Endothelial cell of umbilical vein (primary cell): ENCODE data around the gene HLX. TPM values are rescaled to one million over a fixed set of nuclear protein-coding genes. Genes with fewer than 3 reads are reported as not detected.

Experiments used
- BruUV-seq: library from RNA; stranded (reverse); fragments of 400-500 nt; replicated peaks from 2 replicates; lab custom pipeline; 2021; lab: Mats Ljungman, UMichigan
- CTCF ChIA-PET: fragments of 300-600, 350-600 bp; sonication (Branson Sonifier 250); formaldehyde crosslinking; loops from one replicate; lab custom pipeline; 2021; ENCODE audit warnings: antibody characterized with exemption, inconsistent platforms; lab: Charles Lee
- POLR2A ChIA-PET: fragments of 300-600, 350-600 bp; sonication (Branson Sonifier 250); formaldehyde crosslinking; loops from one replicate; lab custom pipeline; 2021; ENCODE audit warnings: antibody characterized with exemption, inconsistent platforms; lab: Charles Lee
- DNase-seq: peaks from one replicate; pipeline ENCODE4 v3.0.0-alpha.2; 2011; ENCODE audit warnings: low read depth, low spot score
- FAIRE-seq: peaks from 2 replicates; lab custom pipeline; 2011; peaks lifted over from hg19 to GRCh38; lab: Jason Lieb, UNC
- H2AFZ ChIP-seq: 2 replicates; pipeline ENCODE4 v1.6.0; 2012; ENCODE audit warnings: low read depth, low read length, control low read depth, inconsistent platforms
- H3K27ac ChIP-seq: 2 replicates; pipeline ENCODE4 v1.5.1; 2011; ENCODE audit warnings: low read depth, mild to moderate bottlenecking, control low read depth, low read length, moderate library complexity; ENCODE audit not compliant: insufficient read depth
- H3K27me3 ChIP-seq, 2 experiments: 2 replicates each; pipeline versions ENCODE4 v1.6.0 to v1.6.1; 2011; ENCODE audit warnings: low read length in 2 of 2, mixed read lengths in 1 of 2; ENCODE audit not compliant: control insufficient read depth in 2 of 2, insufficient read depth in 2 of 2
- H3K36me3 ChIP-seq, 2 experiments: 2 replicates in 1 of 2; 3 replicates in 1 of 2; pipeline ENCODE4 v1.5.1; 2011; ENCODE audit warnings: low read length in 2 of 2, mild to moderate bottlenecking in 1 of 2, moderate library complexity in 1 of 2; ENCODE audit not compliant: control insufficient read depth in 2 of 2, insufficient read depth in 2 of 2; ENCODE audit errors: extremely low read depth in 1 of 2
- H3K4me1 ChIP-seq: 3 replicates; pipeline ENCODE4 v1.5.1; 2011; ENCODE audit warnings: mild to moderate bottlenecking, low read length; ENCODE audit not compliant: control insufficient read depth, insufficient read depth; ENCODE audit errors: extremely low read depth
- H3K4me2 ChIP-seq: 2 replicates; pipeline ENCODE4 v1.6.1; 2011; ENCODE audit warnings: low read length, control low read depth, mixed read lengths; ENCODE audit not compliant: insufficient read depth
- H3K4me3 ChIP-seq, 3 experiments: fragments of 200-600 bp in 1 of 3; sonication (generic), shearing (Covaris generic) in 1 of 3; replicated peaks in 1 of 3; 2 replicates each; pipeline ENCODE4 v1.5.1; 2011 to 2016; ENCODE audit warnings: control low read depth in 3 of 3, low read length in 3 of 3, mild to moderate bottlenecking in 2 of 3, inconsistent platforms in 1 of 3, low read depth in 1 of 3, moderate library complexity in 1 of 3; ENCODE audit not compliant: insufficient read depth in 1 of 3
- H3K79me2 ChIP-seq: 2 replicates; pipeline ENCODE4 v1.6.0; 2012; ENCODE audit warnings: low read length, inconsistent platforms; ENCODE audit not compliant: control insufficient read depth, insufficient read depth
- H3K9ac ChIP-seq: replicated peaks from 2 replicates; pipeline ENCODE3; 2011; ENCODE audit warnings: low read length, control low read depth; ENCODE audit not compliant: insufficient read depth; ENCODE audit errors: extremely low read depth
- H3K9me1 ChIP-seq: replicated peaks from 3 replicates; pipeline ENCODE4 v1.6.0; 2011; ENCODE audit warnings: mild to moderate bottlenecking, low read length; ENCODE audit not compliant: control insufficient read depth, insufficient read depth; ENCODE audit errors: extremely low read depth
- H3K9me3 ChIP-seq: replicated peaks from 2 replicates; pipeline ENCODE4 v1.5.1; 2012; ENCODE audit warnings: low read length, inconsistent platforms; ENCODE audit not compliant: control insufficient read depth, insufficient read depth
- H4K20me1 ChIP-seq: replicated peaks from 2 replicates; pipeline ENCODE3; 2011; ENCODE audit warnings: mild to moderate bottlenecking, low read length; ENCODE audit not compliant: control insufficient read depth, insufficient read depth; ENCODE audit errors: extremely low read depth
- EZH2 ChIP-seq: IDR thresholded peaks from 2 replicates; pipeline ENCODE4 v1.6.1; 2012; ENCODE audit warnings: borderline replicate concordance, low read depth, mild to moderate bottlenecking, moderate library complexity, low read length, inconsistent platforms; ENCODE audit not compliant: severe bottlenecking
- FOS ChIP-seq: IDR thresholded peaks from 2 replicates; pipeline ENCODE4 v1.6.1; 2011; ENCODE audit warnings: mild to moderate bottlenecking, low read length, moderate library complexity, borderline replicate concordance; ENCODE audit not compliant: insufficient read depth
- GATA2 ChIP-seq: IDR thresholded peaks from 2 replicates; pipeline ENCODE4 v1.7.0; 2011; ENCODE audit warnings: low read depth, mild to moderate bottlenecking, moderate library complexity, mixed read lengths, low read length; ENCODE audit not compliant: insufficient read length, insufficient read depth
- JUN ChIP-seq: IDR thresholded peaks from 2 replicates; pipeline ENCODE4 v1.6.1; 2011; ENCODE audit warnings: borderline replicate concordance, low read depth; ENCODE audit not compliant: insufficient read length, insufficient read depth
- POLR2AphosphoS5 ChIP-seq: IDR thresholded peaks from 2 replicates; pipeline ENCODE4 v1.6.1; 2012; ENCODE audit warnings: low read depth, mild to moderate bottlenecking, control low read depth, low read length, moderate library complexity; ENCODE audit not compliant: insufficient read depth
- dilution Hi-C: fragments of 300-500 bp; cut with MboI; formaldehyde crosslinking; loops from one replicate; pipeline ENCODE4 v1.15.0; 2019; ENCODE audit warnings: low sequenced_read_pairs; ENCODE audit not compliant: extremely low pct_ligation_motif_present
- intact Hi-C: fragments of 100-400 bp; cut with micrococcal nuclease; formaldehyde crosslinking; loops from one replicate; pipeline ENCODE4 v1.10.0; 2022
- polyA plus RNA-seq, 4 experiments: library from polyadenylated mRNA; depleted of rRNA in 3 of 4; stranded (reverse) in 3 of 4; unstranded in 1 of 4; fragments of >200 nt; gene quantifications; 2 replicates each; pipeline versions ENCODE4 v1.2.1 to v1.2.3, GENCODE V29; 2011 to 2012; ENCODE audit warnings: missing spikeins in 1 of 4
- total RNA-seq: library from RNA; stranded (reverse); gene quantifications from 2 replicates; pipeline ENCODE4 v1.2.3, GENCODE V29; 2021
- TF ChIP-seq, protein P1 (sequence below), 2 donors: IDR thresholded peaks; 1 replicate in 1 of 2; 2 replicates in 1 of 2; pipeline ENCODE4 v1.5.1; 2011; ENCODE audit warnings: low read length in 2 of 2, mild to moderate bottlenecking in 2 of 2, moderate library complexity in 2 of 2, control low read depth in 1 of 2, inconsistent platforms in 1 of 2, low read depth in 1 of 2; ENCODE audit not compliant: insufficient read depth in 1 of 2; ENCODE audit errors: extremely low read depth in 1 of 2

HLX gene
- total and polyA plus RNA-seq, 2 donors (not counting 3 experiments of a cell fraction or from before 2014, with no cell fraction given): 7.5 to 39.1 TPM

DNA sequence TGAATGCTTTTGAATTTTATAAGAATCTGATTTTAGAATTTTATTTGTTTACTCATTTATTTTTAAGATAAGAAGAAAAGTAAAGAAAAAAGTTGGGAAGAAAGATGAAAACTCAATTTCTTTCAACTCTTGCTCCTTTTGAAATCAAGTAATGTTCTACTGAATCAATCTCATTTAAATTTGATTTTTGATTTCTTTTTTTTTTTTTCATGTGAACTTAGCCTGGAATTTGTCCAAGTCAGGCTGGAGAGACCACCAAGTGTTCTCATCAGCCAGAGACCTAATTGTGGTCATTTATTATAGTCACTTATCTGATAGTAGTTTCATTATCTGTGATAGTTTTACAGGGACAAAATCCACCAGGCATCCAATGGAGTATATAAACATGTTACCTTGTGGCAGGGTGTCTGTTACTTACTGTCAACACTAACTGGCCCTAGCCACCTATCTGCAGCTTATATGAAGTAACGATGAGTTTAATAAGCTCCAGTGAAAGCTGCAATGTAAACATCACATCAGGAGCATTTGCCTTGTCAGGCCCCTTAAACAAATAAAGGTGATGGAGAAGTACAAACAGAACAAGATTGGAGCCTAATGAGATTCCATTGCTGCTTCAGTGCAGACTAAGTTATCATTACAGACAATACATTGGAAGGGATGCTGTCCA is 39.2 kb downstream of the HLX start:
- Histone ChIP-seq H3K4me3 (no peak overlapping the region), H3K9me3 (no peaks in the 10 kb centered on the region), H2AFZ (no peak overlapping the region), H3K27me3 (peaks cover 2 to 3% of the 10 kb centered on the region in 2 experiments), H3K4me2 (no peak overlapping the region), H3K9ac (no peak overlapping the region), H3K79me2 (no peaks in the 10 kb centered on the region), H4K20me1 (no peaks in the 10 kb centered on the region), H3K9me1 (no peaks in the 10 kb centered on the region), H3K36me3 (no peaks in the 10 kb centered on the region), H3K27ac (no peak overlapping the region), H3K4me1 (no peaks in the 10 kb centered on the region)
- TF ChIP-seq GATA2: no peak
- TF ChIP-seq, protein P1, sequence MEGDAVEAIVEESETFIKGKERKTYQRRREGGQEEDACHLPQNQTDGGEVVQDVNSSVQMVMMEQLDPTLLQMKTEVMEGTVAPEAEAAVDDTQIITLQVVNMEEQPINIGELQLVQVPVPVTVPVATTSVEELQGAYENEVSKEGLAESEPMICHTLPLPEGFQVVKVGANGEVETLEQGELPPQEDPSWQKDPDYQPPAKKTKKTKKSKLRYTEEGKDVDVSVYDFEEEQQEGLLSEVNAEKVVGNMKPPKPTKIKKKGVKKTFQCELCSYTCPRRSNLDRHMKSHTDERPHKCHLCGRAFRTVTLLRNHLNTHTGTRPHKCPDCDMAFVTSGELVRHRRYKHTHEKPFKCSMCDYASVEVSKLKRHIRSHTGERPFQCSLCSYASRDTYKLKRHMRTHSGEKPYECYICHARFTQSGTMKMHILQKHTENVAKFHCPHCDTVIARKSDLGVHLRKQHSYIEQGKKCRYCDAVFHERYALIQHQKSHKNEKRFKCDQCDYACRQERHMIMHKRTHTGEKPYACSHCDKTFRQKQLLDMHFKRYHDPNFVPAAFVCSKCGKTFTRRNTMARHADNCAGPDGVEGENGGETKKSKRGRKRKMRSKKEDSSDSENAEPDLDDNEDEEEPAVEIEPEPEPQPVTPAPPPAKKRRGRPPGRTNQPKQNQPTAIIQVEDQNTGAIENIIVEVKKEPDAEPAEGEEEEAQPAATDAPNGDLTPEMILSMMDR (IDR thresholded peaks at IDR 0.05; ENCODE audit: extremely low read depth in 1 of 2, insufficient read depth in 1 of 2, low read depth in 1 of 2, low read length in 2 of 2): no peak
- TF ChIP-seq POLR2AphosphoS5: no peak
- no peak for TF ChIP-seq EZH2
- TF ChIP-seq JUN: no peak
- TF ChIP-seq FOS: no peak
- no peak for DNase-seq
- CTCF ChIA-PET: interaction anchor here (1.6 to 2.1 kb wide), 2 partner anchors 285 to 346 kb away, joined by 6 read pairs; no protein-coding TSS in a partner anchor
- intact Hi-C loops (no loop called here), dilution Hi-C loops (no loop called here)
- no TSS peak for BruUV-seq
- POLR2A ChIA-PET: no interaction called here
- no peak for FAIRE-seq
